Activated T-helper 1 cell treated with anti-CD3 and anti-CD28 coated beads, Interleukin-12 subunit alpha, Interleukin-12 subunit beta, Interleukin-2, Interleukin-4 antibody, amounts not matched to agents 30 ng/mL and 10 ng/mL and 1 ng/mL, durations not matched to agents 14 hours and 24 hours and 36 hours (primary cell): ENCODE results near the gene MRPL54. TPM values are rescaled to one million over a fixed set of nuclear protein-coding genes. Genes with fewer than 3 reads are reported as not detected.

Experiments
- total RNA-seq: library from RNA; stranded (reverse); gene quantifications from 2 replicates; pipeline ENCODE4 v1.2.3, GENCODE V29; 2022

Gene MRPL54
- total RNA-seq, 1 donor from 2014 or later = 88.2 TPM

Other genes starting within 250 kb of the MRPL54 start
- 1.4 and 1.7 TPM in 2 replicates for gene TEKTIP1, start 223.5 kb upstream of the MRPL54 start, total RNA-seq
- gene MFSD12, start 205.1 kb upstream of the MRPL54 start, total RNA-seq = 126 and 136 TPM in 2 replicates
- 56.4 and 63.0 TPM in 2 replicates for gene HMG20B, start 189.7 kb upstream of the MRPL54 start, total RNA-seq
- 0.31 and 0.39 TPM in 2 replicates for gene GIPC3, start 177.2 kb upstream of the MRPL54 start, total RNA-seq
- gene TBXA2R, start 155.8 kb upstream of the MRPL54 start, total RNA-seq = 0.47 and 1.0 TPM in 2 replicates
- 37.2 and 40.8 TPM in 2 replicates for gene CACTIN, start 135.9 kb upstream of the MRPL54 start, total RNA-seq
- gene PIP5K1C, start 62.2 kb upstream of the MRPL54 start, total RNA-seq = 24.5 and 28.0 TPM in 2 replicates
- gene TJP3, start 54.3 kb upstream of the MRPL54 start, total RNA-seq = 0.08 TPM in 1 of 2 replicates, not detected in the other
- 45.4 and 48.9 TPM in 2 replicates for gene APBA3, start 990 bp upstream of the MRPL54 start, total RNA-seq
- gene RAX2, start 9.5 kb downstream of the MRPL54 start, total RNA-seq = not detected in 2 replicates
- 21.5 and 24.3 TPM in 2 replicates for gene MATK, start 23.7 kb downstream of the MRPL54 start, total RNA-seq
- gene ZFR2, start 106.4 kb downstream of the MRPL54 start, total RNA-seq = 0.39 TPM in 1 of 2 replicates, not detected in the other
- gene ATCAY, start 118.0 kb downstream of the MRPL54 start, total RNA-seq = not detected in 2 replicates
- not detected in 2 replicates for gene NMRK2, start 170.4 kb downstream of the MRPL54 start, total RNA-seq
- gene DAPK3, start 208.4 kb downstream of the MRPL54 start, total RNA-seq = 47.2 and 47.3 TPM in 2 replicates
- gene EEF2, start 222.8 kb downstream of the MRPL54 start, total RNA-seq = 2,359 TPM in 2 replicates
- 37.6 and 41.0 TPM in 2 replicates for gene PIAS4, start 245.1 kb downstream of the MRPL54 start, total RNA-seq